HEK293 (cell line): ENCODE results near the gene SCRT2.

Source experiments
- ATF2 ChIP-seq: fragments of 450-650 bp; formaldehyde crosslinking; IDR thresholded peaks from 2 replicates; pipeline ENCODE4 v1.5.1; 2016; ENCODE audit warnings: missing biosample characterization, missing genetic modification characterization, low read depth
- MYNN ChIP-seq: fragments of 450-650 bp; formaldehyde crosslinking; IDR thresholded peaks from 2 replicates; pipeline ENCODE4 v1.5.1; 2016; ENCODE audit warnings: missing biosample characterization, missing genetic modification characterization, borderline replicate concordance
- PRDM2 ChIP-seq: fragments of 450-650 bp; formaldehyde crosslinking; IDR thresholded peaks from 2 replicates; pipeline ENCODE4 v1.5.1; 2016; ENCODE audit warnings: missing biosample characterization, missing genetic modification characterization, borderline replicate concordance
- SCRT1 ChIP-seq: fragments of 450-650 bp; formaldehyde crosslinking; IDR thresholded peaks from 2 replicates; pipeline ENCODE4 v1.5.1; 2016; ENCODE audit warnings: missing biosample characterization, missing genetic modification characterization, borderline replicate concordance
- TSHZ1 ChIP-seq: fragments of 450-650 bp; formaldehyde crosslinking; IDR thresholded peaks from 2 replicates; pipeline ENCODE4 v1.5.1; 2016; ENCODE audit warnings: missing biosample characterization, missing genetic modification characterization, borderline replicate concordance
- ZBTB17 ChIP-seq: fragments of 450-650 bp; formaldehyde crosslinking; IDR thresholded peaks from 2 replicates; pipeline ENCODE4 v1.5.1; 2016; ENCODE audit warnings: missing biosample characterization, missing genetic modification characterization
- ZBTB7A ChIP-seq: fragments of 450-650 bp; formaldehyde crosslinking; IDR thresholded peaks from 2 replicates; pipeline ENCODE4 v1.5.1; 2016; ENCODE audit warnings: low read depth, missing biosample characterization, missing genetic modification characterization
- ZFP41 ChIP-seq: fragments of 450-650 bp; formaldehyde crosslinking; IDR thresholded peaks from 2 replicates; pipeline ENCODE4 v1.5.1; 2016; ENCODE audit warnings: missing biosample characterization, missing genetic modification characterization, borderline replicate concordance
- ZNF10 ChIP-seq: fragments of 450-650 bp; formaldehyde crosslinking; IDR thresholded peaks from 2 replicates; pipeline ENCODE4 v1.5.1; 2017; ENCODE audit warnings: missing biosample characterization, missing genetic modification characterization
- ZNF350 ChIP-seq: fragments of 450-650 bp; formaldehyde crosslinking; IDR thresholded peaks from 2 replicates; pipeline ENCODE4 v1.5.0; 2017; ENCODE audit warnings: missing biosample characterization, mild to moderate bottlenecking, missing genetic modification characterization
- ZNF398 ChIP-seq: fragments of 450-650 bp; formaldehyde crosslinking; IDR thresholded peaks from 2 replicates; pipeline ENCODE4 v1.5.1; 2017; ENCODE audit warnings: missing biosample characterization, missing genetic modification characterization
- ZNF473 ChIP-seq: fragments of 450-650 bp; formaldehyde crosslinking; IDR thresholded peaks from 2 replicates; pipeline ENCODE4 v1.5.1; 2017; ENCODE audit warnings: missing biosample characterization, missing genetic modification characterization
- ZNF510 ChIP-seq: fragments of 450-650 bp; formaldehyde crosslinking; IDR thresholded peaks from 2 replicates; pipeline ENCODE4 v1.5.1; 2018; ENCODE audit warnings: mild to moderate bottlenecking, missing genetic modification characterization, missing biosample characterization; ENCODE audit not compliant: insufficient replicate concordance
- ZNF529 ChIP-seq: fragments of 450-650 bp; formaldehyde crosslinking; IDR thresholded peaks from 2 replicates; pipeline ENCODE4 v1.5.1; 2017; ENCODE audit warnings: missing genetic modification characterization, missing biosample characterization; ENCODE audit not compliant: insufficient replicate concordance
- ZNF555 ChIP-seq: fragments of 450-650 bp; formaldehyde crosslinking; conservative IDR thresholded peaks from 2 replicates; pipeline ENCODE4 v1.5.1; 2017; ENCODE audit warnings: missing biosample characterization, mild to moderate bottlenecking, missing genetic modification characterization, inconsistent platforms
- ZNF561 ChIP-seq: fragments of 450-650 bp; IDR thresholded peaks from 2 replicates; pipeline ENCODE4 v1.5.1; 2018; ENCODE audit warnings: missing biosample characterization, missing genetic modification characterization, borderline replicate concordance
- ZNF624 ChIP-seq: fragments of 450-650 bp; formaldehyde crosslinking; IDR thresholded peaks from 2 replicates; pipeline ENCODE4 v1.5.1; 2017; ENCODE audit warnings: missing biosample characterization, missing genetic modification characterization
- ZNF629 ChIP-seq: fragments of 450-650 bp; formaldehyde crosslinking; IDR thresholded peaks from 2 replicates; pipeline ENCODE4 v1.5.1; 2017; ENCODE audit warnings: missing biosample characterization, missing genetic modification characterization
- ZNF830 ChIP-seq: fragments of 450-650 bp; IDR thresholded peaks from 2 replicates; pipeline ENCODE4 v1.5.0; 2018; ENCODE audit warnings: missing biosample characterization, missing genetic modification characterization, low read depth, mild to moderate bottlenecking, moderate library complexity
- ZSCAN18 ChIP-seq: fragments of 450-650 bp; formaldehyde crosslinking; IDR thresholded peaks from 2 replicates; pipeline ENCODE4 v1.5.1; 2016; ENCODE audit warnings: missing biosample characterization, missing genetic modification characterization
- ZSCAN4 ChIP-seq: fragments of 450-650 bp; formaldehyde crosslinking; IDR thresholded peaks from 2 replicates; pipeline ENCODE4 v1.5.1; 2017; ENCODE audit warnings: missing biosample characterization, missing genetic modification characterization
- ZSCAN5A ChIP-seq: fragments of 450-650 bp; formaldehyde crosslinking; IDR thresholded peaks from 2 replicates; pipeline ENCODE4 v1.5.1; 2016; ENCODE audit warnings: missing biosample characterization, missing genetic modification characterization

The SCRT2 gene

GRCh38 chr20:621125-621756 is 54.4 kb downstream of the SCRT2 start (continued):
- no peak for TF ChIP-seq ZSCAN5A (tag by site-specific recombination)
- no peak for TF ChIP-seq ZSCAN18 (tag by site-specific recombination)
- TF ChIP-seq ZNF473 (tag by site-specific recombination): no peak
- no peak for TF ChIP-seq ZFP41 (tag by site-specific recombination)
- no peak for TF ChIP-seq ZNF624 (tag by site-specific recombination)
- no peak for TF ChIP-seq ZNF555 (tag by site-specific recombination)
- TF ChIP-seq MYNN (tag by site-specific recombination): no peak
- TF ChIP-seq TSHZ1: no peak
- no peak for TF ChIP-seq ZNF830 (tag by site-specific recombination)
- TF ChIP-seq ZNF398 (tag by site-specific recombination): no peak
- TF ChIP-seq ZBTB7A (tag by site-specific recombination): no peak
- TF ChIP-seq PRDM2: no peak
- no peak for TF ChIP-seq ZNF10
- TF ChIP-seq ZNF561: no peak
- TF ChIP-seq ZNF510 (tag by site-specific recombination): no peak
- no peak for TF ChIP-seq ZNF529
- TF ChIP-seq ZSCAN4 (tag by site-specific recombination): no peak
- TF ChIP-seq ZNF629 (tag by site-specific recombination): peak; percentile 86
- TF ChIP-seq SCRT1 (tag by site-specific recombination): no peak
- TF ChIP-seq ATF2 (tag by site-specific recombination): peak; percentile 53; the same call in 1 of the 2 replicates
- TF ChIP-seq ZNF350 (tag by site-specific recombination): no peak
- TF ChIP-seq ZBTB17 (tag by site-specific recombination): no peak
